ENCODE data around the gene PALD1.
"Not testable (repeated sequence)": the region's sequence is repeated elsewhere in the genome, so short reads cannot be mapped to it uniquely, and the experiment has no call there.

The PALD1 gene

DNA sequence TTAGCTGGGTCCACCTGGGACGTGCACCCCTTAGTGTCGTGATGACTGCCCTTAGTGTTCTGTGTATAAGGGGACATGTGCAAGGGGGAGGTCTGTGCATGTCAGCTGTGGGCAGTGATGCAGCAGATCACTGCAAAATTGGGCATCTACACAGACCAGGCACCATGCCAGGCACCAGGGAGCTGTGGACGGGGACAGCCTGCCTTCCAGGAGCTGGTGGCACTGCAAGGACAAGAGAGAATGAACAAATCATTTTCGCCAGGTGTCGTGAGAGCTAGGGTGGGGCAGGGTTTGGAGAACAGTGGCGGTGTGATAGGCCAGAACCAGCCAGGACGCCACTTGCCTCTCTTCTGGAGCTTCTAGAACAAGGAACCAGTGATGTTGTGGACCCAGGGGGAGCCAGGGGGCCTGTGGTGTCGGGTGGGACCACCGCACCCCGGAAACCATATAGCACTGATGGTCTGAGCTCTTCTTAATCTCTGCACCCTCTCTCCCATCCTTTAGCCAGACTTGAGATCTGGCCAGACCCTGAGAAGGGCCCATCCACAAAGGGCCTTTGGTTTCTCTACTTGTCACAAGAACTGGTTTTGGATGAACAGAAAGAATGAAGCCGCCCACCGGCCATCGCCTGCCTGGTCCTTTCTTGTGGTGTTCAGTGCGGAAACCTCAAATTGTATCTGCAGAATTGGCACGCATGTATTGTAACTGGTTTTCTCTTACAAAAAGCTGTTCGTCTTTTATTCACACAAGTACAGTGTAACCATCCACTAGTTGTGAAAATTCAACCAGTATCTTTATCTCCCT is 93.3 kb downstream of the PALD1 start:
- DNase-seq (ENCODE audit: low read depth in 2 of 2), result no peak

DNA sequence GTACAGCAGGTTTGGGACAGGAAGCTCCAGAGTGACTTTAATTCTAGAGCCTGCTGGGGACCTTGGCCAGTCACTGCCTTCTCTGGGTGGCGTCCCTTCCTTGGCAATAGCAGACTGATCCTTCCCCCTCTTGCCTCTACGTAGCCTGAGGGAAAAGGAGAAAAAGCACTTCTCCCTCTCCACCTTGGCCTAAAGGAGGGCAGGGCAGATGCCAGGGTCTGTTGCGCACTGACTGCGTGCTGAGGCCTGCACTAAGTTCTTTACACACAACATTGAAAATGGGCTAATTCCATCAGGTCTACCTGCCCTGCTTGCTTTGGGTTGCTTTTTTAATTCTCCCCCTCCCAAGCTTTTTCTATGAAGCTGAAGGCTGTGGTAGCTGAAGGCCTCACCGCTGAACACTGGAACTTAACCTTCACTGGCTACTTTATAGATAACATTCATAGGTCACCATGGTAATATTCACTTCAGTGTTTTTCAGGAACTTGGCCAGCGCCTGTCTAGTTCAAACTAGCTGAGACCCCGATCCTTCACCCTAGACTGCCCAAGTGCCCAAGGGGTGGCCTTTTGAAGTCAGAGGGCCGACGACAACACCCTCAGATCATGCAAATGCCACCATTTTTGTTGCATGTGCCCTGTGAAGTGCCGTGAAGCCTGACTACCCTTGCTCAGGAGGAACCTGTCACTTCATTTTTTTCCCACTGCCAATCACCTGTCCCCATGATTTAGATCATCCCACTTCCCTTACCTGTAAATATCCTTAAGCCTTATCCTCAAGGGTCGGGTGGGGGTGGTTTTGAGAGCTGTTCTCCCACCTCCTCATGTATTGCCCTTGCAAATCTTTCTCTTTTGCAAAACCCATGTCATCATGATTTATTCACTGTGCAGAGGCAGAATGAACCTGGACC is 95.3 kb downstream of the PALD1 start:
- DNase-seq (ENCODE audit: low read depth in 2 of 2), result no peak

DNA sequence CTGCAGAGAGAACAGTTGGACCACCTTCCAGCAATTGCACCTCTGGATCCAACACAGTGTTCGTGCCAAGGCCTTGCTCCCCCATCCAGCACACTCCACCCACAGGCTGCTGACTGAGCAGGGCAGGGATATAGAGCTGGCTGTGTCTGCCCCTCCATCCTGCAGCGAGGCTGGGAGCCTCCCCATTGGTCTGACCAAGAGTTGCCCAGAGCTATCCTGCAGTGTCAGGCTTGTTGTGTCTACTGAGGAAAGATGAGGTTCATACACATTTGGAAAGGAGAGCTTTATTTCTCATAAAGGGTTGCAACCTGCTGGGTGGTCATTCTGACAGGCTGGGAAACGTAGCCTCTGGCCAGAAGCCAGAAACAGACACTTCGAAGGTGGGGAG is 96.9 kb downstream of the PALD1 start:
- no peak for DNase-seq (ENCODE audit: low read depth in 2 of 2)

DNA sequence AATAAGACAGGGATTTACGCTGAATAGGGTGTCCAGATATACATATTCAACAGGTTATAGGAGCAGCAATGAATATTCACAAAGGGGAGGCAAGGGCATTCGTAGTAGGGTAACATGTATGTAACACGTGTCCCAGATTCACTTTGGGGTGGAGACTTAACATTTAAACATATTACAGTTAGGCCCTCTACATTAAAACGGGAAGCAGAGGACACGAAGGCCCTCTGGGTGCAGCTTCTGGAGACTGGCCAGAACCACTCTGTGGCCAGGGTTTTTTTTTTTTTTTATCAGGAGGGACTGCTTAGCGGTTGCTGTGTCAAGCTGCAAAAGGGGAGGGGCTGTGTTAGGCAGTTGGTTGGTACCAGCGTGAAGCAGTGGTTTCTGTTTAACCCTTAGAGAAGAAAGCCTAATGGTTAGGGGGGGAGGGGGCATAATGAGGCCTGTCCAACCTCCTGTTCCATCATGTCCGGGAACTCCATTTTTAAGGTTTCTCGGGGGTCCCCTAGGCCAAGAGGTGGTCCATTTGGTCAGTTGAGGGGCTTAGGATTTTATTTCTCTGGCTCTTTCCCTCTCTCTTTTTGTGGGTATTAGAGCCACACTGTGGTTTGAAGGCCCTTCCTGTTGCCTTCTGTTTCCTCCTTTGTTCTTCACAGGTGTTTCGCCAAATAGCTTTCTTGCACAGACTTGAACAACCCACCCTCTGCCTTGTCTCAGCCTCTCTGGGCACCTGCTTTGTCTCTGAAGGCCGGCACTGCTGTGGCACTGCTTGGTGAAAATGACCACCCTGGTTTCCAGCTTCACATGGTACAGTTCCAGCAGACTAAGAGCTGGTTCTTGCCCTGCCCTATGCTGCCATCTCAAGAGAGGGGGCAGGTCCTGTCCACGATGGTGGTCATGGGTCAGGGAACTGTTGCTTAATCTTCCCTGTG is 97.6 kb downstream of the PALD1 start:
- DNase-seq (ENCODE audit: low read depth in 2 of 2), result no peak

DNA sequence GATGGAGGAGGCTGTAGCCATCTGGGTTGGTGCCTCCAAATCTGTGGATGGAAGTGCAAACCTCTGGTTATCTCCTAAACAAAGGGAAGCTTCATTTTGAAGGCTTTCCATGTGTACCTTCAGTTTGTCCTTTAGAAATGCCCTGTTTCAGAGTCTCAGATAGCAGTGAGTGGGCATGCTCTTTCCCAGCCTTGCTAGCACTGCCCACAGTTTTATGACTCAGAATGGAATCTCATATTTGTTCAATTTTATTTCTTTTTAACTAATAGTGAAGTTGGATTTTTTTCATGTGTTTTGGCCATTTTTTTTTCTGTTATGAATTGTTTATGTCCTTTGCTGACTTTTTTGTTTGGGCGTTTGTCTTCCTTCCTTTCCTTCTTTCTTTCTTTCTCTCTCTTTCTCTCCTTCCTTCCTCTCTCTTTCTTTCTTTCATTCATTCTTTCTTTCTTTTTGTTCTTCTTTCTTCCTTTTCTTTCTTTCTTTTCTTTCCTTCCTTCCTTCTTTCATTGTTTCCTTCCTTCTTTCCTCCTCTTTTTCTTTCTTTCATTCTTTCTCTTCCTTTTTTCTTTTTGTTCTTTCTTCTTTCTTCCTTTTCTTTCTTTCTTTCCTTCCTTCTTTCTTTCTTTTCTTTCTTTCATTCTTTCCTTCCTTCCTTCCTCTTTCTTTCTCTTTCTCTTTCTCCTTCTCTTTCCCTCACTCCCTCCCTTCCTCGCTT is 98.4 kb downstream of the PALD1 start:
- no peak for DNase-seq (ENCODE audit: low read depth in 2 of 2)

DNA sequence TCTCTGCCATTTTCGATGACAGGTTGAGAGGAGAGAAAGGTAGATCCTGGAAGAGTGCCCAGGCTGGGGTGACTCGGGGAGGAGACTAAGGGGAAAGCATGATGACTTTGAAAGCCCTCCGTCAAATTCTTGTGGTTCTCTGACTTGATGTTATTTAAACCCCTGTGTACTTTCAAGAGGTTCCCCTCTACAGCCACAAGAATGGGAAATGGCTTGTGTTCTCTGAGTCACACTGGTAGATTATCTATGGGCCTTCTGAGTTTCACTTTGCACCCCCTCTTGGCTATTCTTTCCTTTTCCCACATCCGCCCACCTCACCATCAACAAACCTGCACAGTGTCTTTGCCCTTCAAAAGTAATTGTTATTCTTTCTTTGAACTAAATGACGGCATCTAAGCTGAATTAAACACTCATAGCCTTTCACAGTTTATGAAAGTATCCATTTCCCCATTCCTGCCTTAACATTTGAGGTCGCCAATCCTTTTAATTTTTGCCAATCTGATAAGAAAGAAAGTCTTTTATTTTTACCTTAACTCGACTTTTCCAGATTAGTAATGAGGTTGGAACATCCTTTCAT is 99.9 kb downstream of the PALD1 start:
- DNase-seq (ENCODE audit: low read depth in 2 of 2), result peak; percentile 39 to 63

DNA sequence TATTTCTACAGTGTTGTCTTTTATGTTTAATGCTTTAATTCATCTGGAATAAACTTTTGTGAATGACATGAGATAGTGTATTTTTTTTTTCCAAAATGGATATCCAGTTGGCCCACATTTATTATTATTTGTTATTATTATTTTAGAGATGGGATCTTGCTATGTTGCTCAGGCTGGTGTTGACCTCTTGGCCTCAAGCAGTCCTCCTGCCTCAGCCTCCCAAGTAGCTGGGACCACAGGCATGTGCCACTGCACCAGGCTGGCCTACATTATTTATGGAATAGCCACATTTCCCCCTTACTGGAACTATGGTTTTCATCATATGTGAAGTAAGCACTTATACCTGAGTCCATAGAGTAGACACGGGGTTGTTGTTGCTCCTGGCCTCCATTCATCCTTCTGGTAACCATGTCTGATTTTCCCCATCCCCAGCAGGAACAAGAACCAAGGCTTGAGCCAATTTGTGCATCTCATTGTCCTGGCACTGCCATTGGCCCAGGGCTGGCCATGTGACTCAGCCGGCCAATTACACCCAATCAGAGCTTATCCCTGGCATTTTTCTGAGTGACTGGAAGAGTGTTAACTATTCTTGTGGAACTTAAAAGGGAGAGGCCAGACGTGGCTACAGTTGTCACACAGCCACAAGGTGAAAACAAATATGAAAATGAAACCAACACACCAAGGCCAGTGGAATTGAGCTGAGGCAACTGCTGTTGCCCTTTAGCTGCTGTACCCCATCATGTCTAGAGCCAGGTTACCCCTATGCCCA is 100.9 kb downstream of the PALD1 start:
- DNase-seq (ENCODE audit: low read depth in 2 of 2), result no peak

DNA sequence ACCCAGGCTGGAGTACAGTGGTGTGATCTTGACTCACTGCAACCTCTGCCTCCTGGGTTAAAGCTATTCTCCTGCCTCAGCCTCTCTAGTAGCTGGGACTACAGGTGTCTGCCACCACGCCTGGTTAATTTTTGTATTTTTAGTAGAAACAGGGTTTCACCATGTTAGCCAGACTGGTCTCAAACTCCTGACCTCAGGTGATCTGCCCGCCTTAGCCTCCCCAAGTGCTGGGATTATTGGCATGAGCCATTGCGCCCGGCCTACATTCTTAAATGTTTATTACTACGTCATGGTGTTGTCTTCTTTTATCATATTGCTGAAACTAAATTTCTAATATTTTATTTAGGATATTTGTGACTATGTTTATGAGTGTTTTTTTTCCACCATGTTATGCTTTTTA is 102.6 kb downstream of the PALD1 start:
- DNase-seq (ENCODE audit: low read depth in 2 of 2), result not testable (repeated sequence)

DNA sequence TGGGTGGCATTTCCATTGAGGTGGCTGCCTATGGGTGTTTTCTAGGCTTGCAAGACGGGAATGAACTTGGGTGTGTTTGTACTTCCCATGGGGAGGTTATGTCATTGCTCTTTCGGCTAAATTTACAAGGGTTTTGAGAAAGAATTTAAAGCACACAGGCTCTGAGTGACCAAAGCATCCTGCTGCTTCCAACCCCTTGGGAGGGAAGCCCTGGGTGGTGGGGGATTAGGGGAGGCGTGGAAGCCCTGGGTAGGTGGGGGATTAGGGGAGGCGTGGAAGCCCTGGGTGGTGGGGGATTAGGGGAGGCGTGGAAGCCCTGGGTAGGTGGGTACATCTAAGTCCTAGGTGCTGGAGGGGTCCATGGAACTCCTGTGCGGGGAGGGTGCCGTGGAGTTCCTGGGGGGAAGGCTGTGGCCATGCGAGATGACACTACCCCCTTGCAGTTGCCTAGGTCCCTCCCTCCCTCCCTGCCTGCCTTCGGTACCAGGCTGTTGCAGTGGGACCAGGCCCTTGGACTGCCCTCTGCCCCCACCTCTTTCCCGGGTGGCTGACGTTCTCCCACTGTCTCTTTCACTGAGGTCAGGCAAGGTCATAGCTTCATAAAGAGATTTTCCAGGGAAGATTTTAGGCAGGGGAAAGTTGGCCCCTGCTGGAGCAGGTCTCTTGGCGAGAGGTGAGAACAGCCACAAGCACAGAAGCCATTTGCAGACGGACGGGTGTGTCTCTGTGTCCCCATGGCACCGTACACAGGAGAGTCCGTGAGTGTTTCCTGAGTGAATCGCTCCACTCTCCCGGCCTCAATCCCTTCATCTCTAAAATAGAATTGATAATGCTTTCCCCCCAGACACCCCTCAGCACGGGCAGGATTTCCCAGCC is 104.5 kb downstream of the PALD1 start:
- no peak for DNase-seq (ENCODE audit: low read depth in 2 of 2)

DNA sequence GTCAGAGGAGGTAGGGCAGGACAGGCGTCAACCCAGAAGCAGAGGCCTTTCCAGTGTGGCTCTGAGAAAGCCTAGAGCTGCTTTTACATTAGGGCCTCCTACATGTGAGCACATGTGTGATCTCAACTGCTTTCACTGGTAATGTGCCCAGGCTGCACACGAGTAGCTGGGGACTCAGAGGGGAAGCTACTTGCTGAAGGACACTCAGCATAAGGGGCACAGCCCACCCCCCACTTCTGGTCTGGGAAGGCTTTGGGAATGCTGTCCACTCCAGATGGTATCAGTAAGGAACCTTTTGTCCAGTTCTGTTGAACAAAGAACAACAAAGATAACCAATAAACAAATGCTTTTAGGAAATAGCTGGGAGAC is 105.1 kb downstream of the PALD1 start:
- no peak for DNase-seq (ENCODE audit: low read depth in 2 of 2)

DNA sequence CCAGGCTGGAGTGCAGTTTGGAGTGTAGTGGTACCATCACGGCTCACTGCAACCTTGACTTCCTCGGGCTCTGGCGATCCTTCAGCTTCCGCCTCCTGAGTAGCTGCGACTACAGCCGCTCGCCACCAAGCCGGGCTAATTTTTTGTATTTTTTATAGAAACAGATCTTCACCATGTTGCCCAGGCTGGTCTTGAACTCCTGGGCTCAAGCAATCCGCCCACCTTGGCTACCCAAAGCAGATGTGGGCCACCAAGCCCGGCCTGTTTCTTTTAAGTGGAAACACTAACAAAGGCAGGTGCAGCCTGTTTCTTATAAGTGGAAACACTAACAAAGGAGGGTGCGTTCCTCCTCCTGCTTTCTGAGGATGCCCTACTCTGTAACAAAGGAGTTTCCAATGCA is 105.8 kb downstream of the PALD1 start:
- DNase-seq (ENCODE audit: low read depth in 2 of 2), result no peak

DNA sequence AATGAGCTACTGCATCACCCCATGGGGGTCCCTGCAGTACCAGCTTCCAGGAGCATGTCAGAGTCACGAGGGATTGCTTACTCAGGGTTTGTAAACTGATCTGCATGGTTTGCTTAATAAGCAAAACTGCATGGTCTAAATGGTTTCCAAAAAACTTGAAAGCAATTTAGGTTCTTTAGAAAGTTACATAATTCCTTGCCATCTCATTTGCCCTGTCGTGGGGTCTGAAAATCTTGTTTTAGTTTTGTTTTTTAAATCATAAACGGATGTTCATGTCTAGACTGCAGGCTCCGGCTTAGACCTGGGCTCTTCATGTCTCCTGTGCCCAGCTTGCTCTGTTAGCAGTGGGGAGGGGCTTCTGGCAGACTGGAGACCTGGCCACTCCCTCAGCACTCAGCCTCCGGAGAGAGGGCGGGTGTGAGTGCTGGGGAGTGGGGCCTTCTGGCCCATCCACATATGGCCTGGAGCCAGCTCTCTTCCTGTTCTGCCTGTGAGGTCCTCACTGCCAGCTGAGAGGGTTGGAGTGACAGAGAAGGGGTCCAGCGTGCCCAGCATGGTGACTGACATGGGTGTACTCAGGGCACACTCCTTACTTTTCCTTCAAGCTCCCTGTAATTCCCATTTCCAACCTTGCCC is 106.5 kb downstream of the PALD1 start:
- DNase-seq (ENCODE audit: low read depth in 2 of 2), result no peak

DNA sequence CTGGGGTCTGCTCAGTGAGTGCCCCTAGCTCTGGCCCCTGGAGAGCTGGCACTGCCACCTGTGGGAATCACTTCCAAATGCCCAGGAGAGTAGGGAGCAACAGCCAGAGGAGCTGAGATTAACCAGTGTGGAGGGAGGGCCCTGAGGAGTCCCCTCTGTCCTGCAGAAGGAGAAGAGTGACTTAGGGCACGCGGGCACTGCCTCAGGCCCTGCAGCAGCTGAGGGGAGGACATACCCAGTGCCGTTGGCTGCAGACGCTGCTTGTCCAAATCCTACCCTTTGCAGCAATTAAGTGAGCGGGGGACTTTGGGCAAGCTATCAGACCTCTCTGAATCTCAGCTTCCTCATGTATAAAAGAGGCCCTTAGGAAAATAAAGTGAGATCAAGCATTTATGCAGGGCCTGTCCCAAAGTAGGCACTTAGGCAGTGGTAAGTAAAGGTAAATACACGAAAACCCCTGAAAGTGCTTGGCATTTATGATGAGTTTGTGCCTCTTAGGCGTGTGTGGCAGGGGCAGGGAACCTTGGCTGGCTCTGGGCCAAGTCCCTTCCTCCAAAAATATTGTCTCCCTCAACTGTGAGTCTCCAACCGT is 107.1 kb downstream of the PALD1 start:
- no peak for DNase-seq (ENCODE audit: low read depth in 2 of 2)

DNA sequence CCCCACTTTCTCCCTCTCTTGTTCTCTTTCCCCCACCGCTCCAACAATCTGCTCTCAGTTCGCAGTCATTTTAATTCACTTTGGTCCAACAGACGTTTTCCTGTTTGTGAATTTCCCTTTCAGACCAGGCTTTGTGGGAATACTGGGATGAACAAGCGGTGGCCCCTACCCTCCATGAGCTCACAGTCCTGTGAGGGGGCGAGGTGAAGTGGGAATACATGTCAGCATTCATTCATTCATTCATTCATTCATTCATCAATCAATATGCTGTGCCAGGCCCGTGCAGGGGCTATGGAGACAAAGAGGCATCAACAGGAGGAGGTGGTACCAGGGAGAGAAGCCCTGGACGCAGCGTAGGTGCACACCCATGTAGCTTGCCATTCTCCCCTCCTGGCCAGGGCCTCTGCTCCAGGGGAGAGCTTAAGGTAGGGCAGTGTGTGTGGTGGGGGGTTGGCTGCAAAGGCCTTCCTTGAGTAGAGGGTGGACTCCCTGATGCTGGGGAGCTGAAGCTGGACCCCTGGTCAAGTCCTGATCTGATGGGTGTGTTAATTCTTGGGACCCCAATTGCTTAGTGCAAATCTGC is 107.9 kb downstream of the PALD1 start:
- no peak for DNase-seq (ENCODE audit: low read depth in 2 of 2)

DNA sequence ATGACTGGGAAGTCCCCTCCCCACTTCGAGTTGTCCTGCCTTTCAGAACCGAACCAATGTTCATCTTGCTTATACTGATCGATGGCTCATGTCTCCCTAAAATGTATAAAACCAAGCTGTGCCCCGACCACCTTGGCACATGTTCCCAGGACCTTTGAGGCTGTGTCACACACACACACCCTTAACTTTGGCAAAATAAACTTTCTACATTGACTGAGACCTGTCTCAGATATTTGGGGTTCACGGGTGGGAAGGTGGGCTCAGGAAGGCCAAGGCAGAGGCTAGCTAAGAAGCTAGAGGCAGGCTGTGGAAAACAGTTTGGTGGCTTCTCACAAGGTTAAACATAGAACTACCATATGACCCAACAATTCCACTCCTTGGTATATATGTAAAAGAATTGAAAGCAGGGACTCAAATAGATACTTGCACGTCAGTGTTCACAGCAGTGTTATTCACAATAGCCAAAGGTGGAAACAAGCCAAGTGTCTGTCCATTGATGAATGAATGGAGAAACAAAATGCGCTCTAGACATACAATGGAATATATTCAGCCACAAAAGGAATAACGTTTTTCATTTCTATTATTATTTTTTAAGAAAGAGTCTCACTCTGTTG is 108.6 kb downstream of the PALD1 start:
- no peak for DNase-seq (ENCODE audit: low read depth in 2 of 2)

DNA sequence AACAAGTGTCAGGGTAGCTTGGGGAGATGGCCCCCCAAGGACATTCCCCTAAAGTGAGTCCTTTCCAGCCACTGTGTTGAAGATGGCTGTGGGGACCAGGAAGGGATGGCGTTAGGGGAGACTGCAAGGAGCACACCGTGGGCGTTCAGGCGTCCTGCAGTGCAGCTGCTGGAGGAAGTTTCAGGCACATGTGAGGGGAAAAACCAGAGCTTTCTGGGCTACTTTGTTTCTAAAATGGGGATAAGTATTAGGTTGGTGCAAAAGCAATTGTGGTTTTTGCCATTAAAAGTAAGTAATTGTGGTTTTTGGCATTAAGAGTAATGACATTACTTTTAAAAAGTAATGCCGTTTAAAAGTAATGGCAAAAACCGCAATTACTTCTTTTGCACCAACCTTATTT is 109.7 kb downstream of the PALD1 start:
- no peak for DNase-seq (ENCODE audit: low read depth in 2 of 2)

DNA sequence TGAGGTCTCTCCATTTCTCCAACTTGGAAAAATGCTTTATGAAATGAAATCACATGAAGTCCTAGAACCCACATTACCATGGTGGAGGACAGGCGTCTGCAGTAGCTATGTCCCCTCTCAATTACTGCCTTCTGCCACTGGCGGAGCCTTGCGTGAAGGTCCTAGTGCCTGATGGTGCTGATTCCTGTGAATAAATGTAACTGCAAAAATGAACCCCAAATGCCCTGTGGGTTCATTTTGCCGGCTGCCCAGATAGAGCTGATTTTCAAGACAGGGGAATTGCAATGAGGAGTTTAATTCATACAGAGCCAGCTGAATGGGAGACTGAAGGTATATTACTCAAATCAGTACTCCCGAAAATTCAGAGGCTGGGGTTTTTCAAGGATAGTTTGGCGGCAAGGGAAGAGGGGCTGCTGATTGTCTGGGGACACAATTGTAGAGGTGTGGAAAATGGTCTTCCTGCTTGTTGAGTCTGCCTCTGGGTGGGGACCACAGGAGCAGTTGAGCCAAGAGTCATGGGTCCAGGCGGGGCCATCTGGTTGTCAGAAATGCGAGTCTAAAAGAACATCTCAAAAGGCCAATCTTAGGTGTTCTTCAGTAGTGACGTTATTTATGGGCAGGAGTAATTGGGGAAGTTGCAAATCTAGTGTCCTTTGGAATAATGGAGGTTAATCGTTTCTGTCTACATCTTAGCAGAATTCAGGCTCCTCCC is 110.4 kb downstream of the PALD1 start:
- DNase-seq (ENCODE audit: low read depth in 2 of 2), result no peak

Measured in activated CD8-positive, alpha-beta memory T cell treated with anti-CD3 and anti-CD28 coated beads for 4 hours (primary cell).